K562 (cell line): ENCODE results near the gene ITPR1. TPM values are rescaled to one million over a fixed set of nuclear protein-coding genes. Genes with fewer than 3 reads are reported as not detected.
"Not testable (repeated sequence)": the region's sequence is repeated elsewhere in the genome, so short reads cannot be mapped to it uniquely, and the experiment has no call there.

Source experiments
- ATAC-seq: fragments of 200-7000 bp; cut with Tn5 transposase; 3 replicates; pipeline ENCODE4 v1.9.1; 2020; ENCODE audit warnings: moderate library complexity
- BruUV-seq: library from RNA; stranded (reverse); fragments of 400-500 nt; replicated peaks from 2 replicates; lab custom pipeline; 2021; lab: Mats Ljungman, UMichigan
- CTCF ChIA-PET: fragments of 300-600 bp; formaldehyde crosslinking; extraction: SDS; loops from one replicate; lab custom pipeline; 2021; ENCODE audit warnings: low intra/inter-chr PET ratio; lab: Yijun Ruan, JAX
- POLR2A ChIA-PET: fragments of 300-600, 350-650 bp; sonication (Branson Sonifier 250); formaldehyde crosslinking; extraction: SDS; loops from one replicate; lab custom pipeline; 2021; ENCODE audit warnings: antibody characterized with exemption, inconsistent platforms; lab: Yijun Ruan, JAX
- DNase-seq, 4 experiments: peaks; one replicate each; pipeline versions ENCODE4 v3.0.0 to v3.0.0-alpha.2; 2011 to 2018; ENCODE audit warnings: low spot score in 3 of 4, mixed read lengths in 3 of 4; ENCODE audit errors: extremely low read depth in 1 of 4
- FAIRE-seq: peaks from 2 replicates; lab custom pipeline; 2011; peaks lifted over from hg19 to GRCh38; lab: Jason Lieb, UNC
- H2AFZ ChIP-seq: 2 replicates; pipeline ENCODE4 v1.6.0; 2011; ENCODE audit warnings: low read depth, low read length, control low read depth, inconsistent platforms
- H3K27ac ChIP-seq: fragments of 200-600 bp; 3 replicates; pipeline ENCODE4 v1.8.0; 2011; ENCODE audit warnings: low read depth, mild to moderate bottlenecking, control low read depth, inconsistent platforms, low read length, moderate library complexity, mixed read lengths; ENCODE audit errors: extremely low read depth
- H3K27me3 ChIP-seq, 2 experiments: fragments of 300-600 bp in 1 of 2; 2 replicates in 1 of 2; 3 replicates in 1 of 2; pipeline versions ENCODE4 v1.6.0 to v1.8.0; 2011; ENCODE audit warnings: inconsistent platforms in 2 of 2, low read length in 2 of 2, mild to moderate bottlenecking in 1 of 2, mixed read lengths in 1 of 2, moderate library complexity in 1 of 2; ENCODE audit not compliant: control insufficient read depth in 2 of 2, insufficient read depth in 2 of 2
- H3K36me3 ChIP-seq: fragments of 300-600 bp; 3 replicates; pipeline ENCODE4 v1.8.0; 2011; ENCODE audit warnings: mild to moderate bottlenecking, low read length, inconsistent platforms; ENCODE audit not compliant: control insufficient read depth, insufficient read depth
- H3K4me1 ChIP-seq, 2 experiments: fragments of 200-600 bp in 1 of 2; replicated peaks in 1 of 2; 2 replicates in 1 of 2; 3 replicates in 1 of 2; pipeline versions ENCODE4 v1.5.1 to v1.8.0; 2011; ENCODE audit warnings: inconsistent platforms in 2 of 2, low read length in 2 of 2, mild to moderate bottlenecking in 1 of 2, mixed read lengths in 1 of 2, moderate library complexity in 1 of 2; ENCODE audit not compliant: control insufficient read depth in 2 of 2, insufficient read depth in 2 of 2
- H3K4me2 ChIP-seq: 2 replicates; pipeline ENCODE4 v1.6.1; 2011; ENCODE audit warnings: low read length, control low read depth, inconsistent platforms, mixed read lengths; ENCODE audit not compliant: insufficient read depth
- H3K4me3 ChIP-seq: fragments of 200-600 bp; sonication (generic), shearing (Covaris generic); 2 replicates; pipeline ENCODE4 v1.5.1; 2016; ENCODE audit warnings: control low read depth, inconsistent platforms
- H3K79me2 ChIP-seq: fragments of 200-600 bp; 3 replicates; pipeline ENCODE4 v1.8.0; 2011; ENCODE audit warnings: low read length, inconsistent platforms; ENCODE audit not compliant: control insufficient read depth, insufficient read depth
- H3K9ac ChIP-seq, 2 experiments: 2 replicates each; pipeline versions ENCODE4 v1.6.0 to v1.6.1; 2011; ENCODE audit warnings: low read depth in 2 of 2, low read length in 2 of 2, control low read depth in 1 of 2, inconsistent platforms in 1 of 2, mild to moderate bottlenecking in 1 of 2, mixed read lengths in 1 of 2; ENCODE audit not compliant: insufficient read depth in 1 of 2
- H3K9me1 ChIP-seq: one replicate; pipeline ENCODE4 v1.6.0; 2011; ENCODE audit warnings: inconsistent platforms, mild to moderate bottlenecking, low read length, moderate library complexity; ENCODE audit not compliant: control insufficient read depth, insufficient read depth
- H3K9me3 ChIP-seq: replicated peaks from 2 replicates; pipeline ENCODE4 v1.5.1; 2011; ENCODE audit warnings: low read depth, low read length, inconsistent platforms; ENCODE audit not compliant: control insufficient read depth, insufficient read depth
- H4K20me1 ChIP-seq: replicated peaks from 2 replicates; pipeline ENCODE4 v1.6.1; 2011; ENCODE audit warnings: low read length, inconsistent platforms, mixed read lengths; ENCODE audit not compliant: control insufficient read depth, insufficient read depth
- BCOR ChIP-seq: fragments of 450-650 bp; IDR thresholded peaks from 2 replicates; pipeline ENCODE4 v1.6.1; 2016
- RBM25 ChIP-seq: fragments of 200-400 bp; formaldehyde crosslinking; IDR thresholded peaks from 2 replicates; pipeline ENCODE4 v1.6.1; 2018; ENCODE audit warnings: low read length, low read depth, moderate library complexity; ENCODE audit not compliant: severe bottlenecking
- ZNF146 ChIP-seq: IDR thresholded peaks from one replicate; pipeline ENCODE4 v1.6.1; 2018; ENCODE audit warnings: missing compliant biosample characterization; ENCODE audit not compliant: unreplicated experiment
- WGBS: fragments of 100-300 bp; shearing (Covaris generic); methylation state at CpG from one replicate; pipeline ENCODE4 v1.1.6; 2016; ENCODE audit warnings: low coverage, mixed read lengths; ENCODE audit not compliant: insufficient coverage; ENCODE audit errors: missing lambda C conversion rate; 5-methylcytosine and 5-hydroxymethylcytosine counted together
- in situ Hi-C: fragments of 300-500 bp; cut with MboI; formaldehyde crosslinking; loops from 4 replicates; pipeline ENCODE4 v1.15.0; 2018; ENCODE audit warnings: inconsistent platforms, mixed read lengths
- intact Hi-C: fragments of 100-400 bp; cut with micrococcal nuclease; formaldehyde crosslinking; loops from 2 replicates; pipeline ENCODE4 v1.14.2; 2022
- polyA plus RNA-seq, 8 experiments: library from polyadenylated mRNA; depleted of rRNA in 4 of 8; stranded (reverse) in 5 of 8; unstranded in 3 of 8; fragments of >200 nt; fragmentation: Nextera tagmentation in 2 of 8; fragmentation: Illumina TruSeq in 1 of 8; extraction: Ambion mirVana in 2 of 8; extraction: Trizol in 1 of 8; gene quantifications; 2 replicates each; pipeline versions ENCODE4 v1.2.1 to v1.2.3, GENCODE V29; 2011 to 2014; ENCODE audit warnings: inconsistent platforms in 1 of 8, missing spikeins in 1 of 8
- total RNA-seq, 7 experiments: library from RNA; depleted of rRNA in 6 of 7; stranded (reverse); fragments of >200 nt in 6 of 7; fragmentation: Illumina TruSeq in 2 of 7; extraction: Trizol in 2 of 7; gene quantifications; 2 replicates each; pipeline versions ENCODE4 v1.2.1 to v1.2.3, GENCODE V29; 2011 to 2021; ENCODE audit warnings: low replicate concordance in 1 of 7
- TF ChIP-seq, protein P1 (sequence below): sonication (generic); formaldehyde crosslinking; IDR thresholded peaks from 2 replicates; pipeline ENCODE4 v1.8.1; 2023; ENCODE audit warnings: missing genetic modification reagents, mild to moderate bottlenecking, borderline replicate concordance

Gene ITPR1
- total and polyA plus RNA-seq, 9 of the 15 experiments (the other 6 are each of a cell fraction or from before 2014, with no cell fraction given): 22.4 to 40.0 (median 27.4) TPM

DNA sequence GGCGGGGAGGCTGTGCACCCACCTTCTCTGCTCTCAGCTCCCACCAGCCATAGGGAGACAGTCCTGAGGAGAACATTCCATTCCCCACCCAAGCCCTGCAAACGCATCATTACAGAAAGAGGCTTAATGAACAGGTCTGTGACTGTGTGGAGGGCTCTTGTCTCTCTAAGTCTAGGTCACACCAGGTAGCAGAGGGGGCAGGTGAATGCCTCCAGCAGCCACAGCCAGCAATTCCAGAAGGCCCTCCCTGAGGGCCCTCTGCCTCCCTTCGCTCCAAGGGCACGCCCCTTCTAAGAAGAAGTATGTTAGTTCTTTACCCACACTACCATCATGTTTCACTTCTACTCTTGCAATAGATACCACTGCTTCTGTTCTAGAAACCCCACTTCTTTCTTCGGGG, 268.6 kb downstream of the ITPR1 start (continued):
- TF ChIP-seq, protein P1, sequence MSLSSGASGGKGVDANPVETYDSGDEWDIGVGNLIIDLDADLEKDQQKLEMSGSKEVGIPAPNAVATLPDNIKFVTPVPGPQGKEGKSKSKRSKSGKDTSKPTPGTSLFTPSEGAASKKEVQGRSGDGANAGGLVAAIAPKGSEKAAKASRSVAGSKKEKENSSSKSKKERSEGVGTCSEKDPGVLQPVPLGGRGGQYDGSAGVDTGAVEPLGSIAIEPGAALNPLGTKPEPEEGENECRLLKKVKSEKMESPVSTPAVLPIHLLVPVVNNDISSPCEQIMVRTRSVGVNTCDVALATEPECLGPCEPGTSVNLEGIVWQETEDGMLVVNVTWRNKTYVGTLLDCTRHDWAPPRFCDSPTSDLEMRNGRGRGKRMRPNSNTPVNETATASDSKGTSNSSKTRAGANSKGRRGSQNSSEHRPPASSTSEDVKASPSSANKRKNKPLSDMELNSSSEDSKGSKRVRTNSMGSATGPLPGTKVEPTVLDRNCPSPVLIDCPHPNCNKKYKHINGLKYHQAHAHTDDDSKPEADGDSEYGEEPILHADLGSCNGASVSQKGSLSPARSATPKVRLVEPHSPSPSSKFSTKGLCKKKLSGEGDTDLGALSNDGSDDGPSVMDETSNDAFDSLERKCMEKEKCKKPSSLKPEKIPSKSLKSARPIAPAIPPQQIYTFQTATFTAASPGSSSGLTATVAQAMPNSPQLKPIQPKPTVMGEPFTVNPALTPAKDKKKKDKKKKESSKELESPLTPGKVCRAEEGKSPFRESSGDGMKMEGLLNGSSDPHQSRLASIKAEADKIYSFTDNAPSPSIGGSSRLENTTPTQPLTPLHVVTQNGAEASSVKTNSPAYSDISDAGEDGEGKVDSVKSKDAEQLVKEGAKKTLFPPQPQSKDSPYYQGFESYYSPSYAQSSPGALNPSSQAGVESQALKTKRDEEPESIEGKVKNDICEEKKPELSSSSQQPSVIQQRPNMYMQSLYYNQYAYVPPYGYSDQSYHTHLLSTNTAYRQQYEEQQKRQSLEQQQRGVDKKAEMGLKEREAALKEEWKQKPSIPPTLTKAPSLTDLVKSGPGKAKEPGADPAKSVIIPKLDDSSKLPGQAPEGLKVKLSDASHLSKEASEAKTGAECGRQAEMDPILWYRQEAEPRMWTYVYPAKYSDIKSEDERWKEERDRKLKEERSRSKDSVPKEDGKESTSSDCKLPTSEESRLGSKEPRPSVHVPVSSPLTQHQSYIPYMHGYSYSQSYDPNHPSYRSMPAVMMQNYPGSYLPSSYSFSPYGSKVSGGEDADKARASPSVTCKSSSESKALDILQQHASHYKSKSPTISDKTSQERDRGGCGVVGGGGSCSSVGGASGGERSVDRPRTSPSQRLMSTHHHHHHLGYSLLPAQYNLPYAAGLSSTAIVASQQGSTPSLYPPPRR (CRISPR knock-in tag): no peak

DNA sequence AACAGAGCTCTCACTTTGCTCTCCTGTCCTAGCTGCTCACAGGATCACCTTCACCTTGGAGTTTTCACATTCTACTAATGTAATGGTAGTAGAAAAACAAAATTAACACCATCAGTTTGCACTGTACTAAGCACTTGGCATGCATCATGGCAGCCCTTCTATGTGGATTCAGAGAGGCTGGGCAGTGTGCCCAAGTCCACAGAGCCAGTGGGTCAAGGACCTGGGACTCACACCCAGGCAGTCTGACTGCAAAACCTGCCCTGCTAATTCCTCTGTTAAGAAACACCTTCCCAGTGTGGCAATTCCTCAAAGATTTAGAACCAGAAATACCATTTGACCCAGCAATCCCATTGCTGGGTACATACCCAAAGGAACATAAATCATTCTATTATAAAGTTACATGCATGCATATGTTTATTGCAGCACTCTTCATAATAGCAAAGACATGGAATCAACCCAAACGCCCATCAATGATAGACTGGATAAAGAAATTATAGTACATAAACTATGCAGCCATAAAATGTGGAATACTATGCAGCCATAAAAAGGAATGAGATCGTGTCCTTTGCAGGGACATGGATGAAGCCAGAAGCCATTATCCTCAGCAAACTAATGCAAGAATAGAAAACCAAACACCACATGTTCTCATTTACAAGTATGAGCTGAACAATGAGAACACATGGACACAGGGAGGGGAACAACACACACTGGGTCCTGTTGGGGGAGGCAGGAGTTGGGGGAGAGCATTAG, 269.5 kb downstream of the ITPR1 start:
- TF ChIP-seq BCOR: 0 out of 2 replicates have a peak, but pooled peaks have one; percentile 16
- TF ChIP-seq ZNF146 (CRISPR knock-in tag): peak; percentile 85
- peak; percentile 42 for TF ChIP-seq RBM25
- DNase-seq, H3K9me3 ChIP-seq, intact Hi-C loops, H3K27me3 ChIP-seq, H3K79me2 ChIP-seq, H3K27ac ChIP-seq, H3K9ac ChIP-seq, H3K36me3 ChIP-seq, H3K4me2 ChIP-seq, FAIRE-seq, H4K20me1 ChIP-seq, H3K4me3 ChIP-seq, H2AFZ ChIP-seq, ATAC-seq, CTCF ChIA-PET, BruUV-seq, H3K9me1 ChIP-seq, in situ Hi-C loops: not testable (repeated sequence)
- H3K4me1 ChIP-seq: peaks cover 13 to 23% of the 10 kb centered on the region in 2 experiments
- 34% methylated on average over 2 of the region's 2 CpGs for WGBS
- POLR2A ChIA-PET: interaction anchor here (1.0 to 1.7 kb wide), 2 partner anchors 12 to 226 kb away, joined by 3 to 4 read pairs; no protein-coding TSS in a partner anchor
